Osteoblast (primary cell): ENCODE measurements around the gene HIGD1A. TPM values are rescaled to one million over a fixed set of nuclear protein-coding genes. Genes with fewer than 3 reads are reported as not detected.

ENCODE experiments used
- DNase-seq: peaks from one replicate; pipeline ENCODE4 v3.0.0; 2011; ENCODE audit warnings: low spot score, mixed read lengths; ENCODE audit not compliant: insufficient read length; ENCODE audit errors: missing footprints
- H2AFZ ChIP-seq: 2 replicates; pipeline ENCODE4 v1.6.0; 2011; ENCODE audit warnings: mild to moderate bottlenecking, low read length
- H3K27ac ChIP-seq: 2 replicates; pipeline ENCODE4 v1.5.1; 2011; ENCODE audit warnings: mild to moderate bottlenecking, low read depth, low read length, moderate library complexity
- H3K27me3 ChIP-seq: 2 replicates; pipeline ENCODE4 v1.6.0; 2012; ENCODE audit warnings: mild to moderate bottlenecking, control low read depth, inconsistent platforms, low read length, moderate library complexity; ENCODE audit not compliant: insufficient read depth
- H3K36me3 ChIP-seq: 2 replicates; pipeline ENCODE4 v1.5.1; 2011; ENCODE audit warnings: mild to moderate bottlenecking, low read length, control low read depth, moderate library complexity; ENCODE audit not compliant: insufficient read depth
- H3K4me1 ChIP-seq: 2 replicates; pipeline ENCODE4 v1.5.1; 2011; ENCODE audit warnings: mild to moderate bottlenecking, low read length, control low read depth, moderate library complexity; ENCODE audit not compliant: insufficient read depth
- H3K4me2 ChIP-seq: 2 replicates; pipeline ENCODE4 v1.6.0; 2011; ENCODE audit warnings: mild to moderate bottlenecking, low read length; ENCODE audit not compliant: insufficient read depth
- H3K4me3 ChIP-seq: fragments of 200-600 bp; sonication (generic); 3 replicates; pipeline ENCODE4 v1.5.1; 2012; ENCODE audit warnings: mild to moderate bottlenecking, low read length, inconsistent platforms; ENCODE audit not compliant: insufficient read depth
- H3K79me2 ChIP-seq: 2 replicates; pipeline ENCODE4 v1.6.0; 2012; ENCODE audit warnings: mild to moderate bottlenecking, low read length, control low read depth, inconsistent platforms; ENCODE audit not compliant: insufficient read depth
- H3K9me3 ChIP-seq: 2 replicates; pipeline ENCODE4 v1.5.1; 2011; ENCODE audit warnings: low read depth, low read length, control low read depth
- H4K20me1 ChIP-seq: 2 replicates; pipeline ENCODE4 v1.6.0; 2012; ENCODE audit warnings: mild to moderate bottlenecking, low read length, control low read depth; ENCODE audit not compliant: insufficient read depth
- CTCF ChIP-seq: IDR thresholded peaks from 2 replicates; pipeline ENCODE4 v1.5.1; 2011; ENCODE audit warnings: mild to moderate bottlenecking, low read depth, low read length, moderate library complexity; ENCODE audit errors: extremely low read depth
- total RNA-seq: library from RNA; depleted of rRNA; stranded (reverse); fragments of >200 nt; gene quantifications from 2 replicates; pipeline ENCODE4 v1.2.3, GENCODE V29; 2012

The HIGD1A gene
- total RNA-seq, 1 donor, result 88.3 TPM

GRCh38 chr3:42809202-42809601, 4.9 kb upstream of the HIGD1A start, which contains the start of gene ACKR2:
Gene ACKR2, plus strand, starts transcription at chr3:42809445. Its CDS starts 55,058 bp downstream, at chr3:42864503.
- H3K9me3 ChIP-seq, result no peaks in the 10 kb centered on the region
- no peaks in the 10 kb centered on the region for H4K20me1 ChIP-seq

GRCh38 chr3:42807929-42808328, 3.6 kb upstream of the HIGD1A start:
- no peak overlapping the region for H2AFZ ChIP-seq
- no peak for DNase-seq
- no peaks in the 10 kb centered on the region for H3K36me3 ChIP-seq
- peaks cover 3% of the 10 kb centered on the region for H3K27me3 ChIP-seq
- peaks cover 17% of the 10 kb centered on the region for H3K4me1 ChIP-seq
- H3K9me3 ChIP-seq, result no peaks in the 10 kb centered on the region
- H3K79me2 ChIP-seq, result peaks cover 12% of the 10 kb centered on the region
- no peak for TF ChIP-seq CTCF
- no peak overlapping the region for H3K4me2 ChIP-seq
- no peak overlapping the region for H3K4me3 ChIP-seq
- H3K27ac ChIP-seq, result no peak overlapping the region
- H4K20me1 ChIP-seq, result peaks cover 4% of the 10 kb centered on the region

More at GRCh38 chr3:42809202-42809601, 4.9 kb upstream of the HIGD1A start, which contains the start of gene ACKR2:
- H3K4me2 ChIP-seq, result no peak within 1 kb of the TSS
- no peak for DNase-seq
- no peak within 1 kb of the TSS for H3K4me3 ChIP-seq
- no peak within 1 kb of the TSS for H2AFZ ChIP-seq
- peaks cover 9% of the 10 kb centered on the region for H3K4me1 ChIP-seq
- H3K36me3 ChIP-seq, result no peaks in the 10 kb centered on the region
- H3K79me2 ChIP-seq, result no peaks in the 10 kb centered on the region
- no peak for TF ChIP-seq CTCF
- no peak within 1 kb of the TSS for H3K27ac ChIP-seq
- peaks cover 9% of the 10 kb centered on the region for H3K27me3 ChIP-seq

DNA sequence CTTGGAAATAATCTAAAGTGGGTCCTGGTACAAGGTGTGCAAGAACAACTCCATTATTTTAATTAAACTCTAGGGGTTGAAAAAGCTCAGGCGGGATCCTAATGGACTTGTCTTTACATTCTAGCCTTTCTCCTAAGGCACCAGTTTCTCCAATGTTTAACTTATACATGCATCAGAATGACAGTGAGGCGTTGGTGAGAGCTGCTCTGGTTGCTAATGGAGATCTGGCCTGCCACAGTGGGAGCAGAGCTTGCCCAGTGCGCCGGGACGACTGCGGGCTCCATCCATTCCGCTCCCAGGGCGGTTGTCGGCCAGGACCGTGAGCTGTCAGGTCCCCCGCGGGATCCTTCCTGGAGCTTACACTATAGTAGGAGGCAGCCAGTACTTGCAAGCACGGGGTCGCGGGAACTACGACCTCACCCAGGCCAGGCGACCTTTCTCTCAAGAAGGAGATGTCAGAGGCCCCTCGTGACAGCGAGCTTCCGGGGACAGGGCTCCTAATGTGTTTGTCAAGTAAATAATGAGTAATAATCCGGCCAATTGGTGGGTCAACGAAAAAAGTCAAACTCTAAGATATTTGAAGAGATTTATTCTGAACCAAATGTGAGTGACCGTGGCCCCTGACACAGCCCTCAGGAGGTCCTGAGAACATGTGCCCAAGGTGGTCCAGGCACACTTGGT, 991 bp upstream of the HIGD1A start:
- Histone ChIP-seq H4K20me1 (peaks cover 7% of the 10 kb centered on the region), H3K27ac (no peak overlapping the region), H3K4me3 (peak overlapping the region; percentile 96), H2AFZ (peak overlapping the region; percentile 96), H3K27me3 (peaks cover 3% of the 10 kb centered on the region), H3K4me2 (peak overlapping the region; percentile 99), H3K79me2 (peaks cover 38% of the 10 kb centered on the region), H3K9me3 (no peaks in the 10 kb centered on the region), H3K36me3 (no peaks in the 10 kb centered on the region), H3K4me1 (peaks cover 21% of the 10 kb centered on the region)
- no peak for DNase-seq
- no peak for TF ChIP-seq CTCF

DNA sequence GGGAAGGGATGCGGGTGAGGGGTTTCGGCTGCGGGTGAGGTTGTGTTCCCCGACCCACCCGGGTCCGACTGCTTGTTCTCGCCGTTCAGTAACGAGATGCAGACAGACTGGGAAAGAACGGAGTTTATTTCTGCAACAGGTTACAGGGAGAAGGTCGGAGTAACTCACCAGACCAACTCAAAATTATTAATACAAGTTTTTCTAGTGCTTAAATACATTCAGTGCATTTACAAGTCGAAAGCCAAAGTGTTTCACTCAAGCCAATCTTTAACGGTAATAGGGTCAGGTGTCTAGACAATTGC, 492 bp upstream of the HIGD1A start:
- Histone ChIP-seq H3K4me3 (peak overlapping the region; percentile 96), H3K9me3 (no peaks in the 10 kb centered on the region), H3K79me2 (peaks cover 43% of the 10 kb centered on the region), H3K27me3 (peaks cover 3% of the 10 kb centered on the region), H3K27ac (peak overlapping the region; percentile 59), H2AFZ (peak overlapping the region; percentile 96), H3K4me1 (peaks cover 21% of the 10 kb centered on the region), H3K4me2 (peak overlapping the region; percentile 99), H4K20me1 (peaks cover 7% of the 10 kb centered on the region), H3K36me3 (no peaks in the 10 kb centered on the region)
- DNase-seq, result no peak
- no peak for TF ChIP-seq CTCF
